Adrenal gland (tissue), 5 donors: ENCODE results near the gene ITGA11.

ENCODE experiments used
- CTCF ChIP-seq, 6 experiments: fragments of 450-650 bp in 4 of 6; fragments of 200-600 bp in 2 of 6; sonication (generic) in 1 of 6; IDR thresholded peaks; 1 replicate in 5 of 6; 2 replicates in 1 of 6; pipeline versions ENCODE4 v1.5.1 to v1.8.0; 2016 to 2021; ENCODE audit warnings: antibody characterized with exemption in 6 of 6, mild to moderate bottlenecking in 2 of 6, moderate library complexity in 1 of 6
- POLR2A ChIP-seq, 2 donors: fragments of 450-650 bp; IDR thresholded peaks; one replicate each; pipeline ENCODE4 v1.6.1; 2017; ENCODE audit warnings: antibody characterized with exemption in 2 of 2, mild to moderate bottlenecking in 2 of 2, moderate library complexity in 1 of 2
- donor health status: DM: no; HTN: no; CAD: no.

- TF ChIP-seq CTCF (IDR thresholded peaks at IDR 0.05) (no peak), POLR2A (IDR thresholded peaks at IDR 0.05) (no peak)
Observed at GRCh38 chr15:68356778-68357177, 75.2 kb downstream of the ITGA11 start.
